Stimulated activated CD4-positive, alpha-beta T cell treated with anti-CD3 and anti-CD28 coated beads, Interleukin-1b, Interleukin-23, amount 100 ng/mL, for 4 hours (primary cell): ENCODE results near the gene ZNF189.

Experiments
- DNase-seq, 2 donors: peaks; one replicate each; pipeline ENCODE4 v3.0.0-alpha.2; 2020; ENCODE audit warnings: low read depth in 2 of 2

Gene ZNF189

DNA sequence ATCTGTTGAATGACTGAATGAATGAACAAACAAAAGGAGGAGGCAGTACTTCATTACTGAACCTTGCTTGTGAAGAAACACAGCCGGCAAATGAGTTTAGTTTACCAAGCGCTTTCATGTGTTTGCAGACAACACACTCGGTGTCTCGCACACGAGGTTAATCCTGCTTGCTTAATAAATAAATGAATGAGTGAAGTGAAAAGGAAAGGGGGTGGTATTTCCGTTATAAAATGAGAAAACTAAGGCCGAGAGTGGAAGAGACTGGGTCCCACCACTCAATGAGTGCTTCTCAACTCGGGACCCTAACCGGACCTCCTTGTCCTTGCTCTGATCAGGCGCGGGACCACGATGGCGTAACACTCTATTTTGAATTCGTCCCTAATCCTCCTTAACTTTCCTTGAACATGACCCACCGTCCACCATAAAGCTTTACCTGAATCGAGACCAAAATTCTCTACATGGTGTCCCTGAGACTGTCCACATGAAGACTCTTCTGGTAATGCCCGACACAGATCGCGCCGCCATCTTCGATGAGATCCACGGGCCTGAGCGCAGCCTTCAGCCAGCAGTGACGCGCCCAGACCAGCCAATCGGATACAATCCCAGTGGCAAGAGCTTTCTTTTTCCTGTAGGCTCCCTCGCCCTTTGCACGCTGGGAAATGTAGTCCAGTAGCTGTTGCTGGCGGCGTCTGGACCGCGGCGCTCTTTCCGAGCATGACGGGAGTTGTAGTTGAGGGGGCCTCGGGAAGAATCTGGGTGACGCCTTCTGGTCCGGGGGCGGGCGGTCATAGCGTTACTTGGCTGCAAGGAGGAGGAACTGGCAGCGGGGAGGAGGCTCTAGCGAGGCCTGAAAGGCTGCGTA, at the start of gene ZNF189, which contains the start of gene MRPL50:
TSS of gene ZNF189 (plus strand) at position 784 of the 862 bp plus-strand sequence. CDS start 306 bp downstream, outside the sequence.
TSS of gene MRPL50 (minus strand) at position 551 of the 862 bp plus-strand sequence. CDS start at position 525, 26 bp downstream.
- peak; percentile 91 to 92 for DNase-seq

DNA sequence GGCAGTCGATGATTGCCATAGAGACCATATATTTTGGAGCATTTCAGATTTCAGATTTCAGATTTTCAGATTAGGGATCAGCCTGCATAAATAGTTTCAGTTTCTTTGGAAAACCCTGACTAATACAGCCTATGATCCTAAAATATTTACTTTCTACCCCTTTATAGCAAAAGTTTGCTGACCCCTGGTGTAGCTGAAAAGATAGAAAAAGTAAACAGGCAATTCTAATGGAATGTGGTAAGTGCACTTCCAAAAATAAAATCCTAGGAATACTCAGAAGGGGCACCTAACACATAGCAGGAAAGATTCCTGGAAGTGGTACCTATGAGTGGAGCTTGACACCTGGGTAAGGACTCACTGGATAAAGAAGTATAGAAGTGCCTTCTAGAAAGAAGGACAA, 48.4 kb upstream of the ZNF189 start:
- no peak for DNase-seq

DNA sequence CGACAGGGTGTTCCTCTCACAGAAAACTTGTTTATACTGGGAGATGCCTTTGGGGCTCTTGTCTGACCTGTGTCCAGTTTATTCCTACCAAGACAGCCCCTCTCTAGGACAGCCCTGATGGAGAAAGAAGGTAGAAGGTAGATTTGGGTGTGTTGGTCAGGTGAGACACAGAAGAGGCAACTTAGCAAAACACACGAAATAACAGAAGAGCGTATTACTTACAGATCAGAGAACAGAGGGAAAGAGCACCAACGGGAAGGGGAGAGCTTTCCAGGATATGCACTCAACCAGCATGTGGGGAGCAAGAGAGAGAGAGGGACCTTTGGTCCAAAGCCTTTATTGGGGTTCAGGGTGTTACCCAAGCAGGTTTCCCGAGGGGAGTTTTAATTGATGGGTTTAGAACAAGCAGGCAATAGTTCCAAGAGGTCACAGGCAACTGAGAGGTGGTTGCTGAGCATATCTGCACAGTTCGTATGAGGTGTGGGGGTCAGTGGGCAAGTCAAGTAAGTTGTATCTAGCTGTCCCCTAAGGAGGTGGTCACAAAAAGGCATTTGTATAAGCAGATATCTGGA, 45.7 kb upstream of the ZNF189 start:
- no peak for DNase-seq

DNA sequence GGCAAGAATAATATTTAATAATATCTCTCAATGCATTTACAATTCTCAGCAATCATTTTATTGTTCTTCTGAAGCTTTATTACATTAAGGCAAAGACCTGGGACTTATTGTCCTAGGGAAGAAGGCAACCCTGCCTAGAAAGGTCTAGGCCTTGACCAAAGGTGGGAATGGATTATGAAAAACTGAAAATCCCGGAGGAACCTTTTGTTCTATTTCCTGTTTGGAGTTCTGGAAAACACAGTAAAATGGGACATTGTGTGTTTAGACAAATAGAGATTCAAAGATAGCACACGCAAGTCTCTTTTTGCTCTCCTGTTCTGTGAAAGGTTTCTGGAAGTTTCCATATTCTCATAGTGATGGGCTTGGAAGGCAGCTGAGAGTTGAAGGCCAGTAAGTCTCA, 45.0 kb upstream of the ZNF189 start:
- DNase-seq = no peak

DNA sequence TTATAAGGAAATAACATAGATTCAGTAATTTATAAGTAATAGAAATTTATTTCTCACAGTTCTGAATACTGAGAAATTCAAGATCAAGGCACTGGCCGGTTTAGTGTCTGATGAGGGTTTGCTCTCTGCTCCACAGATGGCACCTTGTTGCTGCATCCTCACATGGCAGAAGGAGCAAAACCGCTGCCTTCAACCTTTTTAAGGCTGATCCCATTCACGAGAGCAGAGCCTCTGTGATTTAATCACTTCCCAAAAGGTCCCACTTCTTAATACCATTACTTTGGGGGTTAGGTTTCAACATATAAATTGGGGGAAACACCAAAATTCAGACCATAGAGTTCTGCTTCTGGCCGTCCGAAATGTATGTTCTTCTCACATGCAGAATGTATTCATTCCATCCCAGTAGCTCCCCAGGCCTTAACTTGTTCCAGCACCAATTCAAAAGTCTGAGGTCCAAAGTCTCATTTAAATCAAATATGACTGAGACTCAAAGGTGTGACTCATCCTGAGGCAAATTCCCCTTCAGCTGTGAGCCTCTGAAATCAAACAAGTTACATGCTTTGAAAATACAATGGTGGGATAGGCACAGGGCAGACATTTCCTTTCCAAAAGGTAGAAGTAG, 44.4 kb upstream of the ZNF189 start:
- no peak for DNase-seq

DNA sequence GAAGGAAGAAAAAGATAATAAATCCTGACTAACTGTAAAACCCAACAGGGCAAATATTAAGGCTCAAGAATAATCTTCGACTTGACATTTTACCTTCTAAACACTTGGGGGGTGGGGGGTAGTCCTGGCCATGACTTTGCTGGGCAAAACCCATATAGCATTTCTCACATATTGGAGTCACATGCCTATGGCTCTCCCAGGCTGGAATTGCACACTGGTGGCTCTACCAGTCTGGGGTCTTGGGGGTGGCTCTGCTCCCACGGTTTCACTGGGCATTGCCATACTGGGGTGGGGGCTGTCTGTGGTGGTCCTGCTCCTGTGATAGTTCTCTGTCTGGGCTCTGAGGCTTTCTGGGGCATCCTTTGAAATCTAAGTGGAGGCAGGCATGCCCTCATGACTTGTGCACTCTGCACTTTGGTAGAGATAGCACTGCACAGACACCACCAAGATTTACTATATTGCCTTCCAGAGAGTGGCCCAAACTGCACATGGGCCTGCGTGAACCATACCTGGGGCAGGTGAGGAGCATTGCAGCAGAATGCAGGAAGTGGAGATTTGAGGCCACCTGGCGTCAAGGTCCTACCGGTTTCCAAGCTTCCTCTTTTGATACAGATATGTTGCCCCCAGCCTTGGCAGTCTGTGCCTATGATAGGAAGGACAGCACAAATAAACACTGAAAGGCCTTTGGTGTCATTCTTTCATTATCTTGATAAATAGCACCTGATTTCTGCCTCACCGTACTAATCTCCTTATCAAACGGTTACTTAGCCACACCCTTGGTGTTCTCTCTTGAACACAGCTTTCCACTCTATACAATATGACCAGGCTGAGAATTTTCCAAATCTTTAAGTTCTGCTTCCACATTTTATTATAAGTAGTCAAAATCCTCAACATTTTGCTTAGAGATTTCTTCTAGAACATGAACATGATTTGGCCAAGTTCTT, 43.6 kb upstream of the ZNF189 start:
- no peak for DNase-seq

DNA sequence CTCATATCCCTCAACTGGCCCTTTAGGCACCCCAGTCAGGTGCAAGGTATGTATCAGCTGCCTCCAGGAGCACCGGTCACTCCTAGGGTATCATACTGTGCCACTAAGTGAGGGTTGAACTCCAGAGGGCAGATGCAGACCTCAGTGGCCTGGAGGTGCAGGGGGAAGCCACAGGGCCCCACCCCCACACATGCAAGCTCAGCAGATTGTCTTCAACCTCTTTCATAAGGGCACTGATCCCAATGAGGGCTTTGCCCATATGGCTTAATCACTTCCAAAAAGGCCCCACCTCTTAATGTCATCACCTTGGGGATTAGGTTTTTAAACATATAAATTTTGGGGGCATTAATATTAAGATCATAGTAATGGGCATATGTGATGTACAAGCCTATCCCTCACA, 42.0 kb upstream of the ZNF189 start:
- DNase-seq = no peak

DNA sequence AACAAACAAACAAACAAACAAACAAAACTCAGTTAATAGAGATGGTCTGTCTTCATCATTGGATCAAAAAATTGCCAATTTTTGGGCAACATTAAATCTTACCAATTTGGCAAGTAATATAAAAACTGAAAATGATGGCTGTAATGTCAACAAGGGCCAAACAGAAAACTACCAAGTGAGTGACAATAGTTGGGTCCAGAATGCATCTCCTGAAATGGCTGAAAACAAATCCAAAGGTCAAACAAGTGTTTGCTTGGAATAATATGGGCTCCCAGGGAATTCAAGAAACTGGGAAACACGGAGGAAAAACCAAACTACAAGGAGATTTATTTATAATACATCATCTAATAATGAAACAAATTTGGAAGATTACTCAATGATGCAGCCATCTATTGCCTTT, 39.0 kb upstream of the ZNF189 start:
- no peak for DNase-seq

DNA sequence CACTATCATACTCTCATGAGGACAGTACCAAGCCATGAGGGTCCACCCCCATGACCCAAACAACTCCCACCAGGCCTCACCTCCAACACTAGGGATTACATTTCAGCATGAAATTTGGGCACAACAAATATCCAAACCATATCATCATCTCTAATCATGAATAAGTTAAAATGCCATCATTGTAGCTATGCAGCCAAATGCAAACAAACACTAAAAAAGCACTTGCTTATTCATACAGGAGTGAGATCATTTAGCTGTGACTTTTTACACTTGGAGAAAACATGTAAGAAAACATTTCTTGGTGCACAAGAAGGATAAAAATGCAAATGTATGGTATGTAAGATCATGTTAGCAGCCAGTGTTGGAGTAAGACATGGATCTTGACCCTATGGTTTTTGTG, 38.0 kb upstream of the ZNF189 start:
- DNase-seq = no peak

DNA sequence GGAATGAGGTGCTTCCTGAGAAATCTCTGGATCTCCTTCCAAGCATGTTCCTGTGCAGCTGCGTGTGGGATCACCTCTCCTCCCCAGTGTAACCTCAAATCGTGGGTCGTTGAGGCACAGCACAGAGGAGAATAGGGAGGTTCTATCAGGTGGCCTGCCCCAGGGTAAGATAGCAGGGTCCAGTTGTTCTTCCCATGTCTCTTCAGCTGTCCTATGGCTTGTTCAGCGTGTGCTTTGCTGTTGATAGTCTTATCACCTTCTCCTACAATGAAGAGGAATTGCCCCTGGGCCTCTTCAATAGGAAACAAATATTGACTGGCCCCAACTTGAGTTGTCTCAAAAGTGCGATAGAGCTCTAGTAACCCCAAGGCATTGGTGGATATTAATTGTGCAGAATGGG, 36.2 kb upstream of the ZNF189 start:
- no peak for DNase-seq

DNA sequence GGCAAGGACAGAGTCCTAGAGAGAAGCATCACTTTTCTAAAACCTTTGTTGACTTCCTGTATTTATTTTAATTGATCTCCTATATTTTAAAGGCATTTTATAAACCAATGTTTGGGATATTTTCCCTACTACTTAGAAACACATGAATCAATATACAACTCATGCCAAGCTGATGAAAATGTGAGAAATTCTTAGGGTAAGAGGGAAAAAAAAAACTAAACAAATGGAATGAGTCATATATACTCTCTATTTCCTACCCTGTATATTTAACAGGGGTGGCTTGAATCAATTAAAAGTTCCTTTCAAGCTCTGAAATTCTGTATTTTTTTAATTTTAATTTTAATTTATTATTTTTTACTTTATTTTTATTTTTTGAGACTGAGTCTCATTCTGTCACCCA, 33.5 kb upstream of the ZNF189 start:
- DNase-seq = no peak

DNA sequence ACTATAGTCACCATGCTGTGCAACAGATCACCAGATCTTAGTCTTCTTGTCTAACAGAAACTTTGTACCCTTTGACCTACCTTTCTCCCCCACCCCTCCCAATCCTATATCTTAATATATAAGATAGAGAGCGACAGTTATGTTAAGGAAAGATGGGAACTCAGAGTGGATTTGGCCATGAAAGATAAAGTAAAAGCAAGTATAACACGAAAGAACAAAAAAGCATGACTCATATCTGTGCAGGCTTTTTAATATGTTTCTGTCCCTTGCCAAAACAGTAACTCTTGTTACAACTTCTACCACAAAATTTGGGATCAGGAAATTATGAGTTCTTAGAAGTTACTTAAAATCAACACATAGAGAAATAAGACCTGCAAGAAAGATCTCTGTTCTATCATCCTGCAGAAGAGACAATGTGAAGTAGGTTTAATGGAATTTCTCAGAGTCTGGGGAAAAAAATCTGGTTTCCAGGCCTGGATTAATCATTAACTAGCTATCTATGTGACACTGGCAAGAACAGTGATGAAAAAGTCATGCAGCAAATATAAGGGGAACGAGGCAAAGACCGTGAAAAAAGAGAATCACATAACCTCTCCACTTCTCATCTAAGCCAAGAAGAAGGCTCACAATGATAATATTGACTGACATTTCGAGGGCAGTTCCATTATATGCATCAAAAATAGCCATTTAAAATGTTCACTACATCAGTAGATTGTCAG, 32.5 kb upstream of the ZNF189 start:
- no peak for DNase-seq

DNA sequence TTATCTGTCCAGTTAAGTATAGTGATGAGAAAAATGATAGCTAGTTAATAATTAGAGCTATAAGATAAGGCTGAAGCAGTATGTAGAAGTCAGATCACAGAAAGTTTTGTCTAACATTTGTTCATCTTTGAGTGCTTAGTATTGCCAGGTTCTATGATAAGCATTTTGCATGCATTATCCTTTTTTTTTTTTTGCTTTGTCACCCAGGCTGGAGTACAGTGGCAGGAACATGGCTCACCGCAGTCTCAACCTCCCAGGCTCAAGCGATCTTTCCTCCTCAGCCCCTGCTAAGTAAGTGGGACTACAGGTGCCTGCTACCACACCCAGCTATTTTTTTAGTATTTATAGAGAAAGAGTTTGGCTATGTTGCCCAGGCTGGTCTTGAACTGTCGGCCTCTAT, 31.3 kb upstream of the ZNF189 start:
- no peak for DNase-seq

DNA sequence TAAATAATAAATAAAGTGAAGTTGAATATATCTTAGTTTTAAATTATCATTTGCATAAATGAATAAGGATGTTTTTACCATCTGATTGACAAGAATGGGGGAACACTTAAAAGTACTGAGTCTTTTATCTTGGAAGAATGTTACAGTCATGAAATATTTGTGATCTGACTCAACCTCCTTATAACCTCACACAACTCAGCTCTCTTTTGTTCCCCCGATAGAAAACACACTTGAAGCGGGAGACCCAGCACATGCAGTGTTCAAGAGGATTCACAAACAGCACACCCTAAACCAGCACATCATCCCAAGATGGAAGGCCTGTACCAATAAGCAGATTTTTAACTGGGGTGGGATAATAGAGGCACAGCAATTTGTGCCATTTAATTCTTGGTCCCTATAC, 29.4 kb upstream of the ZNF189 start:
- no peak for DNase-seq

DNA sequence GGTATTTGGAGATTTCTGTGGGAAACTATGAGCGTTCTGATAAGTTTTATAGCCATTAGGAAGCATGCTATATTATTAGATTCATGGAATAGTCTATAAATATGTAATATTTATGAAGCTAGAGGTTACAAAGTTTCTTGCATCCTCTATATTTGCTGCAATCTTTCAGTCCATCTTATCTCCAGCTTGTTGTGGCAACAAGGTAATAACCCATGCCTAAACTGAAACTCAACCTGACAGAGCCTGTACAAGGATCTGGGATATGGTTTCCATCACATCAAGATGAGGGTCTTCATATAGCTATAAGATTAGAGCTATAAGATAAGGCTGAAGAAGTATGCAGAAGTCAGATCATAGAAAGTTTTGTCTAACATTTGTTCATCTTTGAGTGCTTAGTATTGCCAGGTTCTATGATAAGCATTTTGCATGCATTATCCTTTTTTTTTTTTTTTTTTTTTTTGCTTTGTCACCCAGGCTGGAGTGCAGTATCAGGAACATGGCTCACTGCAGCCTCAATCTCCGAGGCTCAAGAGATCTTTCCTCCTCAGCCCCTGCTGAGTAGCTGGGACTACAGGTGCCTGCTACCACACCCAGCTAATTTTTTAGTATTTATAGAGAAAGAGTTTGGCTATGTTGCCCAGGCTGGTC, 28.6 kb upstream of the ZNF189 start:
- no peak for DNase-seq

DNA sequence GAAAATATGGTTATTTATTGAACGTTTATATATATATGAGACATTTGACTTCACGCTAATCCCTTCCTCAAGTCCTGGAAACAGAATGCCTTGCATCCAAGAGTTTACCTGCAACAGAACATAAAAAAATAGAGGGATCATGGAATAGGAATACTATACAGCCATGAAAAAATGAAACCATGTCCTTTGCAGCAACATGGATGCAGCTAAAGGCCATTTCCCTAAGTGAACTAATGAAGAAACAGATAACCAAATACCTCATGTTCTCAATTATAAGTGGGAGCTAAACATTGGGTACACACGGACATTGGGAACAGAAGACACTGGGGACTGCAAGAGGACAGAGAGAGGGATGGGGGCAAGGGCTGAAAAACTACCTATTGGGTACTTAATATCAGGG, 26.8 kb upstream of the ZNF189 start:
- DNase-seq = no peak

DNA sequence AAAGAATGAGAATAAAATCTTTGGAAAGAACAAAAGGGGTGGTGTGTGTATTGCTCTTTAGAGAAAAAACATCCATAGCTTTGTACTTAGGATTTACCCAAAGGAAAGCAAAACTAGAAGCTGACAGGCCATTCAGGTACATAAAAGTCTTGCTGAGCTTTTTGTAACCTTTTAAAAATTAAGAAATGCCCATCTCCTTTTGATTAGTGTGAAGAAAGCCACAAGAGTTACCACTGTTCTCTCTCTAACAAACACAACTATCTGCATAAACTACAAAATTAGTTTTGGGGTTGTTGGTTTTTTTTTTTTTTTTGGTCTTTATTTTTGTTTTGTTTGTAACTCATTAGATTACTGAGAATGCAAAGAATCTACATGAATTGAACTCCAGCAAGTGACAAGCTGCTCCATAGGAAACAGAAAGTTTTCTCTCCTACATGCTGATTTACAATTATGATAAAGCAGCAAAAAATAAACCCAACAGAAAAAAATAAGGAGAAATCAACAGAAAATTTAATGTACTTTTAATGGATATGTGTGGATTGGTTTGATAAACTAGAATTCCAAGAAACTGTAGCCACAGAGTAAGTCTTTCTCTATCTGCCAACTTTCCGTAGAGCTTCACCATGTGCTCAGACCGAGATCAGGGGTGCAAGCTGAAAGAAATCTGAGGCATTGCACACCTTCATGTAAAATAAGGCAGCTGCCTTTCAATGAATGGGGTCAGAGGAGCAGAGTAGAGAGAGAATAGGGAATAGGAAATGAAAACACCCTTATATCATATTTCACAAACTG, 26.1 kb upstream of the ZNF189 start:
- no peak for DNase-seq

DNA sequence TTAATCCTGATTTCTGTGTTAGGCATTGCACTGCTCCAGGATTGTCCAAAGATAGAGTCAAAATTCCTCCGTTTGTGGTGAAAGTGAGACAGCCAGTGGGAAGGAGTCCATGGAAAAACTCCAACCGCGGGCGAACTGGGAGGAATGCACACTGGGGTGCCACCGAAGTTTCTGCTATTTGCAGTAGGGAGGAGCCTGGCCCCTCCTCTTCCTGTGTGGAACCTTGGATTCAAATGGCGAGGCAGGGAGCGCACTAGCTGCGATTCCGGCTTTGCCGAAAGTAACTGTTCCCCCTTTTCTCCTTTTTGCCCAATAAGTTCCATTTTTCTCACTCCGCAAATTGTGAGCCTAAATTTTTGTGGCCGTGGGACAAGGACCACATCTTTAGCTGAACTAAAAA, 23.1 kb upstream of the ZNF189 start:
- no peak for DNase-seq

DNA sequence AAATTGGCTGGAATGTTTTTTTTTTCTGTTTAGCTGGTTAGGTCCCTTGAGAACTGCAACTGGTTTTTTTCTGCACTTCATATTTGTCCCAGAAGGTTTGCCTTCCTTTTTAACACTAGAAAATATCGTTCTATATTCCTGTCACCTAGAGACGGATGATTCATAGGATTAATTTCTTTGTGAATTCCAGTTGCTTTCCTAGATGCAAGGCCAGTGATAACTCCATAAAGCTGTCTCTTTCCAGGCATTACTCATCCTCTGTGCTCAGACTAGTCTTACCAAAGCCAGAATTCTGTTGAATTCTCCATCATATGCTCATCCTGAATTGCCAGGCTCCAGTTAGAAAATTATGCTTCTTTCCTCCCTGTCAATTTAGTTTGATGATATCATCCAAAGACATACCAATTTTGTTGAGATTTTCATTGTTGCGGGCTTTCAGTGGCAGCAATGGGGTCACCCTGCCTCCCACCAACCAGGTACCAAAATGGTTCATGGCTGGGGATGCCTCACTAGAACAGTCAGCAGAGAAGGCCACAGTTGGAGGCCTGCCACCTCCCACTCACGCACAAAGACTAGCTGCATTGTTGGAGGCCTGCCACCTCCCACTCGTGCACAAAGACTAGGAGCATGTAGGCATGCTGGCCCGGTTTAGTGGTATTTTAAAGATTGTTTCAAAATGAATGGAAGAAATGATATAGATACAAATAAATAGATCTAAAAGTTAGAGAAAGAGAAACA, 22.4 kb upstream of the ZNF189 start:
- no peak for DNase-seq
